ENCODE measurements around the gene MAPKAP1. TPM values are rescaled to one million over a fixed set of nuclear protein-coding genes. Genes with fewer than 3 reads are reported as not detected.

Gene MAPKAP1
- total RNA-seq, 1 donor from 2014 or later: 63.4 TPM

GRCh38 chr9:125559894-125560293 is 147.1 kb downstream of the MAPKAP1 start:
- H3K27me3 Mint-ChIP-seq (ENCODE audit: low read depth): no peaks in the 10 kb centered on the region
- DNase-seq (ENCODE audit: low read depth, low spot score): no peak

DNA sequence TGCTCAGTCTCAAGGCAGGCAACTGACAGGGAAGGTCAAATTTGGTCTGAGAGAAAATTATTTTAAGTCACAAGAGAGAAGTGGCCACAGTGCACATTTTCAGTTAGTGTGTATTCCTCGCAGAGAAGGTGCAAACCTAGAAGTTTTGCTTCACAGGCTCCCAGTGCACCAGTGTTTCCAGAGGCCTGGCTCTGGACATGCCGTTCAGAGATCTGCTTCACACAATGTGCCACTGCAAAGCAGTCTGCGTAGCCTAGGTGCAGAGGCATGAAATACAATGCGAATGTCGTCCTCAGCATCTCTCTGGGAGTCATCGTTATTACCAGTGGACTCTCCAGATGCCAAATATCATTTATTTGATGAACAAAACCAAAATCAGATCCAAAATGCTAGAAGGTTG is 147.8 kb downstream of the MAPKAP1 start:
- Mint-ChIP-seq H3K27me3 (ENCODE audit: low read depth) (no peaks in the 10 kb centered on the region), H3K9me3 (no peaks in the 10 kb centered on the region), H3K27ac (ENCODE audit: unreplicated experiment) (no peak overlapping the region), H3K4me1 (peaks cover 6% of the 10 kb centered on the region), H3K4me3 (no peak overlapping the region), H3K36me3 (ENCODE audit: low read depth) (no peaks in the 10 kb centered on the region)
- TF ChIP-seq, protein P1, sequence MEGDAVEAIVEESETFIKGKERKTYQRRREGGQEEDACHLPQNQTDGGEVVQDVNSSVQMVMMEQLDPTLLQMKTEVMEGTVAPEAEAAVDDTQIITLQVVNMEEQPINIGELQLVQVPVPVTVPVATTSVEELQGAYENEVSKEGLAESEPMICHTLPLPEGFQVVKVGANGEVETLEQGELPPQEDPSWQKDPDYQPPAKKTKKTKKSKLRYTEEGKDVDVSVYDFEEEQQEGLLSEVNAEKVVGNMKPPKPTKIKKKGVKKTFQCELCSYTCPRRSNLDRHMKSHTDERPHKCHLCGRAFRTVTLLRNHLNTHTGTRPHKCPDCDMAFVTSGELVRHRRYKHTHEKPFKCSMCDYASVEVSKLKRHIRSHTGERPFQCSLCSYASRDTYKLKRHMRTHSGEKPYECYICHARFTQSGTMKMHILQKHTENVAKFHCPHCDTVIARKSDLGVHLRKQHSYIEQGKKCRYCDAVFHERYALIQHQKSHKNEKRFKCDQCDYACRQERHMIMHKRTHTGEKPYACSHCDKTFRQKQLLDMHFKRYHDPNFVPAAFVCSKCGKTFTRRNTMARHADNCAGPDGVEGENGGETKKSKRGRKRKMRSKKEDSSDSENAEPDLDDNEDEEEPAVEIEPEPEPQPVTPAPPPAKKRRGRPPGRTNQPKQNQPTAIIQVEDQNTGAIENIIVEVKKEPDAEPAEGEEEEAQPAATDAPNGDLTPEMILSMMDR (conservative IDR thresholded peaks at IDR 0.05): no peak
- no peak for DNase-seq (ENCODE audit: low read depth, low spot score)

More at GRCh38 chr9:125559894-125560293, 147.1 kb downstream of the MAPKAP1 start:
- TF ChIP-seq, protein P1 (conservative IDR thresholded peaks at IDR 0.05): no peak
- H3K27ac Mint-ChIP-seq (ENCODE audit: unreplicated experiment): no peak overlapping the region
- no peak overlapping the region for H3K4me3 Mint-ChIP-seq
- H3K4me1 Mint-ChIP-seq: peaks cover 11% of the 10 kb centered on the region
- H3K36me3 Mint-ChIP-seq (ENCODE audit: low read depth): no peaks in the 10 kb centered on the region
- no peaks in the 10 kb centered on the region for H3K9me3 Mint-ChIP-seq

DNA sequence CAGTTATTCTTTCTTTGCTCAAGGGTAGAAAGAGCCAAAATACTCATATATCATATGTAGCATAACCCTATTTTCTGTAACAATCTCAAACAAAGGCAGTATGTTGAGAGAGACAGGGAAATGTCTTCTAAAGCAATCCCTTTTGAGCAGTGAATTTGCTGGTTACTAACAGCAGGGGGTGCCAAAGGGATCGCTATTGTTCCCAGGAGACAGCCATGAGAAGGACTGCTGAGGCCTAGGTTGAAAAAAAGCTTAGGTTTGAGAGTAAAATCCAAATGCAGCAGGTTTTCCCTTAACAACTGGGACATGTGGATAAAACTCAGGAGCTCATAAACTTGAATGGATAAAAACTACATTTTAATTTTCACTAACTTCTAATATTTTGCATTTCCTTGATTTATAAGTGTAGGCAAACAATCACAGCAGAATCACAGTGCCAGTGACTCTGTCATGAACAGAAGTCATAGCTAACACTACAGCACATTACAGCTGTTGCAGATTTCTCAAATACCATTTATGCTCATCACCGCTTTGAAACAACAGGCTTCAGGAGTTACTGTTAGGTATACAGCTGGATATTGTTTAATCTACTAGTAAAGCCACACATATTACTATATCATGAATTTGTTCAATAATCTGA is 148.4 kb downstream of the MAPKAP1 start:
- Mint-ChIP-seq H3K4me3 (no peak overlapping the region), H3K9me3 (no peaks in the 10 kb centered on the region), H3K27me3 (ENCODE audit: low read depth) (no peaks in the 10 kb centered on the region), H3K27ac (ENCODE audit: unreplicated experiment) (no peak overlapping the region), H3K4me1 (peaks cover 6% of the 10 kb centered on the region), H3K36me3 (ENCODE audit: low read depth) (no peaks in the 10 kb centered on the region)
- DNase-seq (ENCODE audit: low read depth, low spot score): peak; percentile 48
- TF ChIP-seq, protein P1 (conservative IDR thresholded peaks at IDR 0.05): peak; percentile 89

DNA sequence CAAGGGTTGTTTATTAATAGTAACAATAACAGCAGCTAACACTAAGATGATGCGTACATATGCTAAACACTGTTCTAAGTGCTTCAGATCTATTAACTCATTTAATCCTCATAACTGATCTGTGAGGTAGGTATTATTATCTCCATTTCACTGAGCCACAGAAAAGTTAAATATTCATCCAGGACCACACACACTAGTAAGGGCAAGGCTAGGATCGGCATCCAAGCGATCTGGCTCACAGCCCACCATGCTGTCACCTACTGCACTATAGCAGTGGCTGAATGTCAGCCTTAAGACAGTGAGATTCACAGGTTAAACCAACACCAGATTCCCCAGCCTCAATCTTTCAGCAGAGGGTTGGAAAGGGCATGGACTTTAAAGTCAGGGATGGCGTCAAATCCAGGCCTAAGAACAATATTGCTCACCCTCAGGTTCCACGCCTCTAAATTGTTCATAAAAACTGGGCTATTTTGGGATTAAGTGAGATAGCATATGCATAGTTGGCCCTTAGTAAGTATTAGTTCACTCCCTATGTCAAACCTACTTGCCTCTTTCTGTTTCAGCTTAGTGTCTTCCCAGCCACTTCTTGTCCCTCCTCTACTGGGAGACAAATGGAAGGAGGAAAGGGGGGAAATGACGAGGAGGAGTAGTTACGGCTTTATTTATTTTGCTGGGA is 150.8 kb downstream of the MAPKAP1 start:
- Mint-ChIP-seq H3K27ac (ENCODE audit: unreplicated experiment) (no peak overlapping the region), H3K4me1 (peaks cover 6% of the 10 kb centered on the region), H3K36me3 (ENCODE audit: low read depth) (no peaks in the 10 kb centered on the region), H3K27me3 (ENCODE audit: low read depth) (no peaks in the 10 kb centered on the region), H3K9me3 (no peaks in the 10 kb centered on the region), H3K4me3 (no peak overlapping the region)
- TF ChIP-seq, protein P1 (conservative IDR thresholded peaks at IDR 0.05): no peak
- no peak for DNase-seq (ENCODE audit: low read depth, low spot score)

- no peak overlapping the region for H3K27ac Mint-ChIP-seq (ENCODE audit: unreplicated experiment)
- no peaks in the 10 kb centered on the region for H3K36me3 Mint-ChIP-seq (ENCODE audit: low read depth)
- no peaks in the 10 kb centered on the region for H3K9me3 Mint-ChIP-seq
- no peak for DNase-seq (ENCODE audit: low read depth, low spot score)
- H3K4me1 Mint-ChIP-seq: peaks cover 6% of the 10 kb centered on the region
- no peaks in the 10 kb centered on the region for H3K27me3 Mint-ChIP-seq (ENCODE audit: low read depth)
- no peak overlapping the region for H3K4me3 Mint-ChIP-seq
- TF ChIP-seq, protein P1 (conservative IDR thresholded peaks at IDR 0.05): no peak
These were observed 152.3 kb downstream of the MAPKAP1 start for GRCh38 chr9:125554726-125555125.

Data from neural crest cell (in vitro differentiated cells).